ENCODE measurements around the gene NUMA1. TPM values are rescaled to one million over a fixed set of nuclear protein-coding genes. Genes with fewer than 3 reads are reported as not detected.

NUMA1 gene
- polyA plus RNA-seq, 1 donor (not counting 4 experiments of a cell fraction or from before 2014, with no cell fraction given): 38.8 TPM

- TF ChIP-seq CTCF (optimal IDR thresholded peaks at IDR 0.05 in 1 of 3, IDR thresholded peaks at IDR 0.05 in 1 of 3, conservative IDR thresholded peaks at IDR 0.05 in 1 of 3; ENCODE audit: extremely low read depth in 1 of 3, insufficient read depth in 2 of 3, low read length in 3 of 3) (peak in 1 of 3 experiments; percentile 30), EZH2 (IDR thresholded peaks at IDR 0.05; ENCODE audit: low read length) (no peak)
- Histone ChIP-seq H3K9me3 (ENCODE audit: control insufficient read depth, low read depth, low read length) (no peaks in the 10 kb centered on the region), H3K4me2 (ENCODE audit: control insufficient read depth, extremely low read depth, insufficient read depth, low read depth, low read length) (no peak overlapping the region), H3K27ac (ENCODE audit: control insufficient read depth, insufficient read depth, low read length) (no peak overlapping the region), H2AFZ (ENCODE audit: control insufficient read depth, low read length) (no peak overlapping the region), H3K9me1 (ENCODE audit: control insufficient read depth, extremely low read depth, insufficient read depth, low read length) (no peaks in the 10 kb centered on the region), H3K79me2 (ENCODE audit: control insufficient read depth, insufficient read depth, low read length) (no peaks in the 10 kb centered on the region), H3K27me3 (ENCODE audit: control insufficient read depth, extremely low read depth, insufficient read depth, low read length) (no peaks in the 10 kb centered on the region), H4K20me1 (ENCODE audit: control insufficient read depth, extremely low read depth, insufficient read depth, low read length) (no peaks in the 10 kb centered on the region), H3K36me3 (ENCODE audit: control insufficient read depth in 2 of 2, extremely low read depth in 1 of 2, insufficient read depth in 2 of 2, low read length in 2 of 2) (peaks cover 4 to 10% of the 10 kb centered on the region in 2 experiments), H3K9ac (ENCODE audit: control insufficient read depth, extremely low read depth, insufficient read depth, low read length) (no peak overlapping the region), H3K4me1 (ENCODE audit: control insufficient read depth, extremely low read depth, insufficient read depth, low read length) (no peaks in the 10 kb centered on the region), H3K4me3 (ENCODE audit: control insufficient read depth in 2 of 3, extremely low read depth in 1 of 3, insufficient read depth in 2 of 3, low read depth in 1 of 3, low read length in 3 of 3) (no peak overlapping the region)
- DNase-seq (ENCODE audit: low read depth, low spot score) (no peak), FAIRE-seq (no peak)
- dilution Hi-C loops (cut with MboI; ENCODE audit: extremely low pct_ligation_motif_present, low sequenced_read_pairs): no loop called here
These were observed 85.6 kb downstream of the NUMA1 start for GRCh38 chr11:71994786-71995185.

GRCh38 chr11:71992136-71992730, 88.1 kb downstream of the NUMA1 start:
- Histone ChIP-seq H3K27me3 (ENCODE audit: control insufficient read depth, extremely low read depth, insufficient read depth, low read length) (no peaks in the 10 kb centered on the region), H3K9me3 (ENCODE audit: control insufficient read depth, low read depth, low read length) (no peaks in the 10 kb centered on the region), H3K36me3 (ENCODE audit: control insufficient read depth in 2 of 2, extremely low read depth in 1 of 2, insufficient read depth in 2 of 2, low read length in 2 of 2) (peaks cover 3 to 10% of the 10 kb centered on the region in 2 experiments), H3K4me2 (ENCODE audit: control insufficient read depth, extremely low read depth, insufficient read depth, low read depth, low read length) (no peak overlapping the region), H3K4me3 (ENCODE audit: control insufficient read depth in 2 of 3, extremely low read depth in 1 of 3, insufficient read depth in 2 of 3, low read depth in 1 of 3, low read length in 3 of 3) (no peak overlapping the region), H4K20me1 (ENCODE audit: control insufficient read depth, extremely low read depth, insufficient read depth, low read length) (no peaks in the 10 kb centered on the region), H2AFZ (ENCODE audit: control insufficient read depth, low read length) (no peak overlapping the region), H3K4me1 (ENCODE audit: control insufficient read depth, extremely low read depth, insufficient read depth, low read length) (peaks cover 5% of the 10 kb centered on the region), H3K9ac (ENCODE audit: control insufficient read depth, extremely low read depth, insufficient read depth, low read length) (no peak overlapping the region), H3K9me1 (ENCODE audit: control insufficient read depth, extremely low read depth, insufficient read depth, low read length) (no peaks in the 10 kb centered on the region), H3K27ac (ENCODE audit: control insufficient read depth, insufficient read depth, low read length) (no peak overlapping the region), H3K79me2 (ENCODE audit: control insufficient read depth, insufficient read depth, low read length) (no peaks in the 10 kb centered on the region)
- FAIRE-seq (no peak), DNase-seq (ENCODE audit: low read depth, low spot score) (no peak)
- TF ChIP-seq EZH2 (IDR thresholded peaks at IDR 0.05; ENCODE audit: low read length) (no peak), CTCF (optimal IDR thresholded peaks at IDR 0.05 in 1 of 3, IDR thresholded peaks at IDR 0.05 in 1 of 3, conservative IDR thresholded peaks at IDR 0.05 in 1 of 3; ENCODE audit: extremely low read depth in 1 of 3, insufficient read depth in 2 of 3, low read length in 3 of 3) (no peak)
- dilution Hi-C loops (cut with MboI; ENCODE audit: extremely low pct_ligation_motif_present, low sequenced_read_pairs): no loop called here

Data from keratinocyte (primary cell).